GM13976 (cell line): ENCODE data around the gene ATP8B1.

Source experiments
- DNase-seq: peaks from one replicate; pipeline ENCODE4 v3.0.0; 2012; ENCODE audit warnings: low spot score
- CTCF ChIP-seq: IDR thresholded peaks from 2 replicates; pipeline ENCODE4 v1.5.1; 2012; ENCODE audit warnings: borderline replicate concordance, mild to moderate bottlenecking; ENCODE audit not compliant: insufficient read depth; ENCODE audit errors: extremely low read depth, missing control alignments, control extremely low read depth
- in situ Hi-C: fragments of 300-500 bp; cut with MboI; formaldehyde crosslinking; loops from one replicate; pipeline ENCODE4 v1.12.0; 2022; ENCODE audit warnings: low sequenced_read_pairs, mixed read lengths, inconsistent platforms; ENCODE audit not compliant: unreplicated experiment

Gene ATP8B1

GRCh38 chr18:57635003-57635822 lies 167.9 kb downstream of the ATP8B1 start:
- DNase-seq = no peak
- no peak for TF ChIP-seq CTCF
- in situ Hi-C loops = loop anchor here (25.0 kb wide), 2 partner anchors 227 to 477 kb away; no protein-coding TSS in a partner anchor

- in situ Hi-C loops = loop anchor here (25.0 kb wide), 2 partner anchors 231 to 481 kb away; no protein-coding TSS in a partner anchor
- DNase-seq = no peak
- no peak for TF ChIP-seq CTCF
Observed at GRCh38 chr18:57631697-57632096, 171.4 kb downstream of the ATP8B1 start.

- in situ Hi-C loops = loop anchor here (25.0 kb wide), 2 partner anchors 231 to 481 kb away; no protein-coding TSS in a partner anchor
- peak; percentile 54 for DNase-seq
- TF ChIP-seq CTCF = no peak
Observed at GRCh38 chr18:57630754-57631595, 172.1 kb downstream of the ATP8B1 start.

GRCh38 chr18:57630002-57630753 lies 172.9 kb downstream of the ATP8B1 start:
- DNase-seq = peak; percentile 91
- TF ChIP-seq CTCF = peak; percentile 85
- in situ Hi-C loops = loop anchor here (25.0 kb wide), 2 partner anchors 232 to 482 kb away; no protein-coding TSS in a partner anchor

GRCh38 chr18:57629422-57629821 lies 173.7 kb downstream of the ATP8B1 start:
- in situ Hi-C loops = loop anchor here (25.0 kb wide), 2 partner anchors 233 to 483 kb away; no protein-coding TSS in a partner anchor
- DNase-seq = no peak
- no peak for TF ChIP-seq CTCF

GRCh38 chr18:57627488-57627887 lies 175.6 kb downstream of the ATP8B1 start:
- DNase-seq = no peak
- in situ Hi-C loops = loop anchor here (25.0 kb wide), 2 partner anchors 235 to 485 kb away; no protein-coding TSS in a partner anchor

More at GRCh38 chr18:57627488-57627887, 175.6 kb downstream of the ATP8B1 start:
- TF ChIP-seq CTCF = no peak
